Measurements from ENCODE around the gene CLDN16. TPM values are rescaled to one million over a fixed set of nuclear protein-coding genes. Genes with fewer than 3 reads are reported as not detected.

Gene CLDN16
- total and polyA plus RNA-seq, 9 of the 15 experiments (the other 6 are each of a cell fraction or from before 2014, with no cell fraction given), result 0.04 to 0.11 (median 0.04) TPM; not detected in 6

DNA sequence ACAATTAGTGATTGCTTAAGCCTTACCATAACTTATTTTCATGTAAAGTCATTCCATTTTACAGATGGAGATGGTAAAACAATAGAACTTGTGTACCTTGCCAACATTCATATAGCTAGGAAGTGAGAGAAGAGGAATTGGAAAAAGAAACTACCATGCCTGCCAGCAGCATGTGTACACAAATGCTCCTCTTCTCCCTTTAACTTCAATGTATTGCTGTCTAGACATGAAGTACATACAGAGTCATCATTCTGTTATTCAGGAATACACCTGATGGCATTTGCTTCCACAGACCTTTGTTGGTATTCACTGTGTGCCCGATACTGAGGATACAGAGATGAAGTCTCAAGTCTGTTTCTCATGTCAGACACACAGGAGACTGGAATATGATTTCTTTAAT is 68.8 kb downstream of the CLDN16 start (continued):
- TF ChIP-seq ZBTB1 (CRISPR knock-in tag; IDR thresholded peaks at IDR 0.05; ENCODE audit: borderline replicate concordance, low read depth), result no peak
- no peak for TF ChIP-seq FOSL1 (tag; conservative IDR thresholded peaks at IDR 0.05)

DNA sequence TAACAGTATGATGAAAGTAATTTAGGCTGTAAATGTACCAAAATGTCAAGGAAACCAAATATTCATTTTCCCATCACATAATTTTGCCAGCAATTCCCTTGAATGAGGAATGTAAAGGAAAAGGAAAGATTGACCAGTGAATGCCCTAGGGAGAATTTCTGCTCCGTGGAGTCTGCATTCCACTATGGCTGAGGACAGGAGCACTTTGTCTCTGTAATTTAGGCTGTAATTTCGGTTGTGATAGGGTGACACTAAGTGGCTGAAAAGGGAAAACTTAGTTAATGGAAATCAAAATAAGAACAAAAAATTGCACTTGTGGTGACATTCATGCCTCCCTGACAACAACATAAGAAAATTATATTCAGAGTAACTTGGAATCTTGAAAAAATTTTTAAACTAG is 70.1 kb downstream of the CLDN16 start:
- no peaks in the 10 kb centered on the region for H3K36me3 ChIP-seq (ENCODE audit: control insufficient read depth, insufficient read depth, low read length)
- no peaks in the 10 kb centered on the region for H3K27me3 ChIP-seq (ENCODE audit: control insufficient read depth in 2 of 2, insufficient read depth in 2 of 2, low read length in 2 of 2)
- ChIA-PET CTCF (ENCODE audit: low intra/inter-chr PET ratio) (no interaction called here), POLR2A (no interaction called here)
- ATAC-seq (no peak), FAIRE-seq (no peak), DNase-seq (ENCODE audit: extremely low read depth in 1 of 4, low spot score in 3 of 4) (no peak)
- no peak overlapping the region for H3K27ac ChIP-seq (ENCODE audit: extremely low read depth, low read depth, low read length)
- H4K20me1 ChIP-seq (replicated peaks; ENCODE audit: control insufficient read depth, insufficient read depth, low read length), result no peaks in the 10 kb centered on the region
- H3K9me3 ChIP-seq (replicated peaks; ENCODE audit: control insufficient read depth, insufficient read depth, low read depth, low read length), result no peaks in the 10 kb centered on the region
- H3K4me2 ChIP-seq (ENCODE audit: insufficient read depth, low read length), result no peak overlapping the region
- no peaks in the 10 kb centered on the region for H3K4me1 ChIP-seq (replicated peaks in 1 of 2; ENCODE audit: control insufficient read depth in 2 of 2, insufficient read depth in 2 of 2, low read length in 2 of 2)
- no peak overlapping the region for H3K4me3 ChIP-seq
- TF ChIP-seq ZKSCAN1 (IDR thresholded peaks at IDR 0.05; ENCODE audit: low read depth, low read length) (no peak), CHD2 (IDR thresholded peaks at IDR 0.05; ENCODE audit: low read depth, low read length) (no peak), ERF (CRISPR knock-in tag; IDR thresholded peaks at IDR 0.05) (no peak), LEF1 (IDR thresholded peaks at IDR 0.05) (no peak), SIN3A (IDR thresholded peaks at IDR 0.05; ENCODE audit: borderline replicate concordance in 2 of 2, control insufficient read depth in 1 of 2, low read depth in 2 of 2, low read length in 2 of 2) (no peak), SREBF1 (IDR thresholded peaks at IDR 0.05; ENCODE audit: borderline replicate concordance, low read depth, low read length) (no peak), SP1 (CRISPR knock-in tag; IDR thresholded peaks at IDR 0.05) (no peak), ELF4 (CRISPR knock-in tag; IDR thresholded peaks at IDR 0.05) (no peak), NCOA2 (IDR thresholded peaks at IDR 0.05; ENCODE audit: partially characterized antibody in 2 of 2) (no peak), EP300 (IDR thresholded peaks at IDR 0.05; ENCODE audit: low read length) (no peak), CBFA2T3 (IDR thresholded peaks at IDR 0.05) (no peak), HBP1 (CRISPR knock-in tag; IDR thresholded peaks at IDR 0.05) (no peak), NFIC (IDR thresholded peaks at IDR 0.05) (no peak), NFRKB (IDR thresholded peaks at IDR 0.05; ENCODE audit: low read depth) (no peak), NR2F6 (CRISPR knock-in tag; IDR thresholded peaks at IDR 0.05) (no peak)
- TF ChIP-seq, protein P1, sequence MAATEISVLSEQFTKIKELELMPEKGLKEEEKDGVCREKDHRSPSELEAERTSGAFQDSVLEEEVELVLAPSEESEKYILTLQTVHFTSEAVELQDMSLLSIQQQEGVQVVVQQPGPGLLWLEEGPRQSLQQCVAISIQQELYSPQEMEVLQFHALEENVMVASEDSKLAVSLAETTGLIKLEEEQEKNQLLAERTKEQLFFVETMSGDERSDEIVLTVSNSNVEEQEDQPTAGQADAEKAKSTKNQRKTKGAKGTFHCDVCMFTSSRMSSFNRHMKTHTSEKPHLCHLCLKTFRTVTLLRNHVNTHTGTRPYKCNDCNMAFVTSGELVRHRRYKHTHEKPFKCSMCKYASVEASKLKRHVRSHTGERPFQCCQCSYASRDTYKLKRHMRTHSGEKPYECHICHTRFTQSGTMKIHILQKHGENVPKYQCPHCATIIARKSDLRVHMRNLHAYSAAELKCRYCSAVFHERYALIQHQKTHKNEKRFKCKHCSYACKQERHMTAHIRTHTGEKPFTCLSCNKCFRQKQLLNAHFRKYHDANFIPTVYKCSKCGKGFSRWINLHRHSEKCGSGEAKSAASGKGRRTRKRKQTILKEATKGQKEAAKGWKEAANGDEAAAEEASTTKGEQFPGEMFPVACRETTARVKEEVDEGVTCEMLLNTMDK (IDR thresholded peaks at IDR 0.05; ENCODE audit: borderline replicate concordance, insufficient read depth, low read depth, low read length, poor library complexity, severe bottlenecking), result no peak
- in situ Hi-C loops (cut with MboI), result no loop called here
- intact Hi-C loops (cut with micrococcal nuclease), result no loop called here
- no peak overlapping the region for H2AFZ ChIP-seq (ENCODE audit: low read depth, low read length)
- BruUV-seq (replicated peaks), result no TSS peak
- H3K9me1 ChIP-seq (ENCODE audit: control insufficient read depth, insufficient read depth, low read length), result no peaks in the 10 kb centered on the region
- H3K9ac ChIP-seq (ENCODE audit: insufficient read depth in 1 of 2, low read depth in 2 of 2, low read length in 2 of 2), result no peak overlapping the region
- no peaks in the 10 kb centered on the region for H3K79me2 ChIP-seq (ENCODE audit: control insufficient read depth, insufficient read depth, low read length)
- 0% methylated on average over 2 of the region's 2 CpGs for WGBS (ENCODE audit: insufficient coverage, low coverage, missing lambda C conversion rate)
